Body of pancreas (tissue), 4 donors: Measurements from ENCODE around the gene IZUMO1R. TPM values are rescaled to one million over a fixed set of nuclear protein-coding genes. Genes with fewer than 3 reads are reported as not detected.

Experiments
- ATAC-seq: fragments of 150-250 bp; one replicate; pipeline ENCODE4 v1.9.1; 2016
- DNase-seq, 4 donors: peaks; one replicate each; pipeline ENCODE4 v3.0.0-alpha.2; 2019
- H3K27ac ChIP-seq, 4 donors: fragments of 200-600 bp; sonication (generic); 1 replicate in 3 of 4; 2 replicates in 1 of 4; pipeline versions ENCODE4 v1.5.1 to v1.6.1; 2016 to 2019; ENCODE audit warnings: mild to moderate bottlenecking in 1 of 4, mixed read lengths in 1 of 4, moderate library complexity in 1 of 4
- H3K27me3 ChIP-seq, 2 donors: fragments of 200-600 bp; sonication (generic); one replicate each; pipeline ENCODE4 v1.6.0; 2016; ENCODE audit warnings: mild to moderate bottlenecking in 1 of 2
- H3K36me3 ChIP-seq, 2 donors: fragments of 200-600 bp; sonication (generic); replicated peaks in 1 of 2; 2 replicates each; pipeline ENCODE4 v1.5.1; 2016; ENCODE audit warnings: low read depth in 2 of 2; ENCODE audit not compliant: insufficient read depth in 1 of 2
- H3K4me1 ChIP-seq: fragments of 200-600 bp; sonication (generic); one replicate; pipeline ENCODE4 v1.6.0; 2016
- H3K4me3 ChIP-seq, 2 donors: fragments of 200-600 bp; sonication (generic); 1 replicate in 1 of 2; 2 replicates in 1 of 2; pipeline ENCODE4 v1.5.1; 2016 to 2019
- H3K9me3 ChIP-seq, 3 donors: fragments of 200-600 bp; sonication (generic); 1 replicate in 2 of 3; 2 replicates in 1 of 3; pipeline ENCODE4 v1.5.1; 2016
- CTCF ChIP-seq, 7 experiments: fragments of 450-650 bp in 4 of 7; fragments of 200-600 bp in 3 of 7; sonication (generic) in 3 of 7; IDR thresholded peaks; one replicate each; pipeline ENCODE4 v1.5.1; 2016 to 2019; ENCODE audit warnings: antibody characterized with exemption in 7 of 7
- POLR2A ChIP-seq, 3 donors: fragments of 450-650 bp; IDR thresholded peaks; one replicate each; pipeline ENCODE4 v1.6.1; 2016; ENCODE audit warnings: antibody characterized with exemption in 3 of 3, mild to moderate bottlenecking in 2 of 3
- WGBS, 2 donors: methylation state at CpG; one replicate each; pipeline ENCODE4 v1.1.5; 2017; 5-methylcytosine and 5-hydroxymethylcytosine counted together
- intact Hi-C: fragments of 100-400 bp; cut with DNase I; formaldehyde crosslinking; loops from one replicate; pipeline ENCODE4 v1.15.1; 2023
- total RNA-seq, 2 donors: library from RNA; depleted of rRNA; stranded (reverse); fragments of >200 nt; gene quantifications; one replicate each; pipeline ENCODE4 v1.1.0, GENCODE V29; 2016

The IZUMO1R gene
- not detected for total RNA-seq

- H3K9me3 ChIP-seq = no peaks in the 10 kb centered on the region
- H3K4me1 ChIP-seq = peaks cover 12% of the 10 kb centered on the region
- TF ChIP-seq POLR2A (IDR thresholded peaks at IDR 0.05) = no peak
- TF ChIP-seq CTCF (IDR thresholded peaks at IDR 0.05) = no peak
- no peaks in the 10 kb centered on the region for H3K36me3 ChIP-seq
- 23 to 28% methylated on average over 13 of the region's 13 CpGs for WGBS, 2 donors
- intact Hi-C loops = no loop called here
- H3K4me3 ChIP-seq = no peak within 1 kb of the TSS
- DNase-seq = no peak
- H3K27me3 ChIP-seq = no peaks in the 10 kb centered on the region
- ATAC-seq = peak; percentile 30
- H3K27ac ChIP-seq = no peak within 1 kb of the TSS
Measured at GRCh38 chr11:94303966-94304958, at the start of gene IZUMO1R. Gene IZUMO1R (plus strand): TSS chr11:94304580. CDS start chr11:94305637, 1,057 bp downstream.

- no peak overlapping the region for H3K4me3 ChIP-seq
- DNase-seq (no peak), ATAC-seq (no peak)
- TF ChIP-seq CTCF (IDR thresholded peaks at IDR 0.05) (no peak), POLR2A (IDR thresholded peaks at IDR 0.05) (no peak)
- no peaks in the 10 kb centered on the region for H3K36me3 ChIP-seq
- intact Hi-C loops = no loop called here
- H3K4me1 ChIP-seq = no peaks in the 10 kb centered on the region
- WGBS, 2 donors = 50 to 69% methylated on average over 4 of the region's 4 CpGs
- no peaks in the 10 kb centered on the region for H3K27me3 ChIP-seq
- H3K9me3 ChIP-seq = no peaks in the 10 kb centered on the region
- no peak overlapping the region for H3K27ac ChIP-seq
Measured at GRCh38 chr11:94271885-94272372, 32.5 kb upstream of the IZUMO1R start.

GRCh38 chr11:94272738-94273313 is 31.6 kb upstream of the IZUMO1R start:
- no peaks in the 10 kb centered on the region for H3K27me3 ChIP-seq
- WGBS, 2 donors = 50% methylated on average over 6 of the region's 6 CpGs
- H3K4me3 ChIP-seq = no peak overlapping the region
- DNase-seq (peak in 2 of 4 donors; percentile 4 to 7), ATAC-seq (no peak)
- H3K27ac ChIP-seq = no peak overlapping the region
- no peaks in the 10 kb centered on the region for H3K36me3 ChIP-seq
- no peaks in the 10 kb centered on the region for H3K4me1 ChIP-seq
- no peaks in the 10 kb centered on the region for H3K9me3 ChIP-seq
- intact Hi-C loops = no loop called here
- TF ChIP-seq POLR2A (IDR thresholded peaks at IDR 0.05) (no peak), CTCF (IDR thresholded peaks at IDR 0.05) (no peak)

GRCh38 chr11:94275961-94276360 is 28.4 kb upstream of the IZUMO1R start:
- intact Hi-C loops = no loop called here
- 84 to 91% methylated on average over 3 of the region's 3 CpGs for WGBS, 2 donors
- Histone ChIP-seq H3K4me3 (no peak overlapping the region), H3K36me3 (no peaks in the 10 kb centered on the region), H3K9me3 (no peaks in the 10 kb centered on the region), H3K27ac (no peak overlapping the region), H3K27me3 (no peaks in the 10 kb centered on the region), H3K4me1 (no peaks in the 10 kb centered on the region)
- no peak for ATAC-seq
- no peak for DNase-seq
- TF ChIP-seq POLR2A (IDR thresholded peaks at IDR 0.05) (no peak), CTCF (IDR thresholded peaks at IDR 0.05) (no peak)
